NCI-H1930 (cell line): ENCODE measurements around the gene CDC25B.

ENCODE experiments used
- DNase-seq, 2 experiments: peaks; one replicate each; lab custom pipeline; 2025; lab: John Stamatoyannopoulos, UW

CDC25B gene

GRCh38 chr20:3764659-3765058 lies 31.5 kb upstream of the CDC25B start:
- DNase-seq = no peak

- no peak for DNase-seq
Observed at GRCh38 chr20:3765171-3765882, 30.8 kb upstream of the CDC25B start.

GRCh38 chr20:3766422-3767109 lies 29.5 kb upstream of the CDC25B start:
- no peak for DNase-seq

GRCh38 chr20:3767110-3767426 lies 29.0 kb upstream of the CDC25B start:
- DNase-seq = no peak

- peak; percentile 97 for DNase-seq
Observed at GRCh38 chr20:3767427-3768341, 28.4 kb upstream of the CDC25B start, which contains the start of gene ADISSP. TSS of gene ADISSP (minus strand) at chr20:3767753. CDS start at chr20:3760100, 7,653 bp downstream.

- peak; percentile 80 to 86 for DNase-seq
Observed at GRCh38 chr20:3768342-3769130, 27.6 kb upstream of the CDC25B start.

GRCh38 chr20:3771552-3772058 lies 24.5 kb upstream of the CDC25B start:
- DNase-seq = no peak

GRCh38 chr20:3775457-3776108 lies 20.5 kb upstream of the CDC25B start:
- no peak for DNase-seq

GRCh38 chr20:3777381-3777715 lies 18.8 kb upstream of the CDC25B start:
- DNase-seq = no peak

GRCh38 chr20:3777716-3778629 lies 18.1 kb upstream of the CDC25B start:
- peak; percentile 48 to 50 for DNase-seq

GRCh38 chr20:3778976-3779375 lies 17.1 kb upstream of the CDC25B start:
- no peak for DNase-seq

GRCh38 chr20:3781153-3781910 lies 14.8 kb upstream of the CDC25B start, which contains the start of gene SPEF1:
TSS of gene SPEF1 (minus strand) at chr20:3781448. CDS start at chr20:3781287, 161 bp downstream.
- DNase-seq = peak; percentile 93

GRCh38 chr20:3782597-3782996 lies 13.5 kb upstream of the CDC25B start:
- no peak for DNase-seq

GRCh38 chr20:3783068-3783489 lies 13.0 kb upstream of the CDC25B start:
- DNase-seq = no peak

- DNase-seq = no peak
Observed at GRCh38 chr20:3783511-3784195, 12.5 kb upstream of the CDC25B start.

- no peak for DNase-seq
Observed at GRCh38 chr20:3784216-3784853, 11.8 kb upstream of the CDC25B start.

- no peak for DNase-seq
Observed at GRCh38 chr20:3784863-3785239, 11.3 kb upstream of the CDC25B start.
